SK-N-SH treated with all-trans-retinoic acid at 6 μM for 48 hours (cell line): ENCODE data around the gene IFI27L2.

Experiments used
- ATAC-seq: fragments of 200-7000 bp; cut with Tn5 transposase; 3 replicates; pipeline ENCODE4 v1.9.1; 2020; ENCODE audit warnings: mild to moderate bottlenecking, moderate library complexity
- ARNTL ChIP-seq: fragments of 450-650 bp; formaldehyde crosslinking; IDR thresholded peaks from 2 replicates; pipeline ENCODE4 v1.5.0; 2020; ENCODE audit warnings: low read depth, mild to moderate bottlenecking, moderate library complexity, borderline replicate concordance
- BACH2 ChIP-seq: fragments of 250-450 bp; sonication (Bioruptor Pico); IDR thresholded peaks from 2 replicates; pipeline ENCODE4 v1.9.0; 2021; ENCODE audit warnings: mild to moderate bottlenecking, borderline replicate concordance
- CREB5 ChIP-seq: fragments of 250-450 bp; sonication (Bioruptor Pico); IDR thresholded peaks from 2 replicates; pipeline ENCODE4 v1.5.1; 2020; ENCODE audit warnings: low read depth, mild to moderate bottlenecking, moderate library complexity
- CSDC2 ChIP-seq: fragments of 250-450 bp; sonication (Bioruptor Pico); IDR thresholded peaks from 2 replicates; pipeline ENCODE4 v1.5.0; 2020; ENCODE audit warnings: mild to moderate bottlenecking, moderate library complexity
- ESRRG ChIP-seq: fragments of 250-450 bp; sonication (Bioruptor Pico); IDR thresholded peaks from 2 replicates; pipeline ENCODE4 v1.6.1; 2021; ENCODE audit warnings: mild to moderate bottlenecking
- GLIS3 ChIP-seq: fragments of 250-450 bp; sonication (Bioruptor Pico); IDR thresholded peaks from 2 replicates; pipeline ENCODE4 v1.5.0; 2020; ENCODE audit warnings: mild to moderate bottlenecking, moderate library complexity
- ISL1 ChIP-seq: fragments of 250-450 bp; sonication (Bioruptor Pico); IDR thresholded peaks from 2 replicates; pipeline ENCODE4 v2.1.2; 2022; ENCODE audit warnings: mild to moderate bottlenecking, moderate library complexity
- OSR1 ChIP-seq: fragments of 250-450 bp; sonication (Bioruptor Pico); IDR thresholded peaks from 2 replicates; pipeline ENCODE4 v1.8.0; 2022; ENCODE audit warnings: moderate library complexity, mild to moderate bottlenecking, inconsistent platforms
- PATZ1 ChIP-seq: fragments of 250-450 bp; sonication (Bioruptor Pico); IDR thresholded peaks from 2 replicates; pipeline ENCODE4 v1.8.0; 2020; ENCODE audit warnings: mild to moderate bottlenecking, moderate library complexity, borderline replicate concordance
- POU6F1 ChIP-seq: fragments of 250-450 bp; sonication (Bioruptor Pico); IDR thresholded peaks from 2 replicates; pipeline ENCODE4 v1.8.0; 2021; ENCODE audit warnings: low read depth, mild to moderate bottlenecking, moderate library complexity, borderline replicate concordance
- PPARA ChIP-seq: fragments of 250-450 bp; sonication (Bioruptor Pico); IDR thresholded peaks from 2 replicates; pipeline ENCODE4 v1.5.0; 2020; ENCODE audit warnings: mild to moderate bottlenecking, borderline replicate concordance
- RARB ChIP-seq: fragments of 250-450 bp; sonication (Bioruptor Pico); IDR thresholded peaks from 2 replicates; pipeline ENCODE4 v1.8.0; 2021; ENCODE audit warnings: mild to moderate bottlenecking, moderate library complexity
- SNAI2 ChIP-seq: fragments of 250-450 bp; sonication (Bioruptor Pico); IDR thresholded peaks from 2 replicates; pipeline ENCODE4 v1.5.0; 2020; ENCODE audit warnings: mild to moderate bottlenecking, moderate library complexity
- TCF4 ChIP-seq: fragments of 250-450 bp; sonication (Bioruptor Pico); IDR thresholded peaks from 2 replicates; pipeline ENCODE4 v1.8.0; 2021; ENCODE audit warnings: mild to moderate bottlenecking, moderate library complexity, borderline replicate concordance
- TOX ChIP-seq: fragments of 250-450 bp; sonication (Bioruptor Pico); IDR thresholded peaks from 2 replicates; pipeline ENCODE4 v1.8.0; 2021; ENCODE audit warnings: mild to moderate bottlenecking, moderate library complexity, borderline replicate concordance
- TSHZ2 ChIP-seq: fragments of 250-450 bp; sonication (Bioruptor Pico); IDR thresholded peaks from 2 replicates; pipeline ENCODE4 v1.5.0; 2020; ENCODE audit warnings: mild to moderate bottlenecking, moderate library complexity
- ZC3H10 ChIP-seq: fragments of 250-450 bp; sonication (Bioruptor Pico); IDR thresholded peaks from 2 replicates; pipeline ENCODE4 v1.5.1; 2021; ENCODE audit warnings: mild to moderate bottlenecking, moderate library complexity
- ZFP3 ChIP-seq: fragments of 250-450 bp; sonication (Bioruptor Pico); IDR thresholded peaks from 2 replicates; pipeline ENCODE4 v1.5.0; 2020; ENCODE audit warnings: mild to moderate bottlenecking, moderate library complexity
- ZFP30 ChIP-seq: fragments of 450-650 bp; formaldehyde crosslinking; IDR thresholded peaks from 2 replicates; pipeline ENCODE4 v1.5.0; 2022; ENCODE audit warnings: mild to moderate bottlenecking, moderate library complexity
- ZNF565 ChIP-seq: fragments of 450-650 bp; formaldehyde crosslinking; conservative IDR thresholded peaks from 2 replicates; pipeline ENCODE4 v1.5.0; 2020; ENCODE audit warnings: low read depth, mild to moderate bottlenecking, moderate library complexity
- ZNF70 ChIP-seq: fragments of 450-650 bp; formaldehyde crosslinking; IDR thresholded peaks from 2 replicates; pipeline ENCODE4 v1.5.0; 2020; ENCODE audit warnings: mild to moderate bottlenecking, moderate library complexity
- ZNF8 ChIP-seq: fragments of 450-650 bp; formaldehyde crosslinking; IDR thresholded peaks from 2 replicates; pipeline ENCODE4 v1.5.0; 2020; ENCODE audit warnings: mild to moderate bottlenecking, moderate library complexity

The IFI27L2 gene

GRCh38 chr14:94123296-94123695 lies 6.1 kb downstream of the IFI27L2 start (continued):
- no peak for TF ChIP-seq BACH2 (CRISPR knock-in tag)
- TF ChIP-seq TSHZ2 (CRISPR knock-in tag): no peak
- no peak for TF ChIP-seq ZC3H10 (CRISPR knock-in tag)
- TF ChIP-seq PATZ1 (CRISPR knock-in tag): no peak
- TF ChIP-seq ZNF70 (CRISPR knock-in tag): no peak
- TF ChIP-seq TCF4 (CRISPR knock-in tag): no peak
- TF ChIP-seq TOX (CRISPR knock-in tag): no peak
- TF ChIP-seq ESRRG (CRISPR knock-in tag): no peak
- no peak for TF ChIP-seq CSDC2 (CRISPR knock-in tag)
- TF ChIP-seq RARB (CRISPR knock-in tag): no peak
- no peak for TF ChIP-seq ARNTL (CRISPR knock-in tag)
- no peak for TF ChIP-seq OSR1 (CRISPR knock-in tag)

GRCh38 chr14:94122438-94122837 lies 7.0 kb downstream of the IFI27L2 start:
- TF ChIP-seq PATZ1 (CRISPR knock-in tag) (no peak), ZNF70 (CRISPR knock-in tag) (no peak), ISL1 (CRISPR knock-in tag) (no peak), ZFP3 (no peak), RARB (CRISPR knock-in tag) (no peak), CSDC2 (CRISPR knock-in tag) (no peak), GLIS3 (CRISPR knock-in tag) (no peak), POU6F1 (CRISPR knock-in tag) (no peak), ARNTL (CRISPR knock-in tag) (no peak), TCF4 (CRISPR knock-in tag) (no peak), TSHZ2 (CRISPR knock-in tag) (no peak), ZFP30 (CRISPR knock-in tag) (no peak), CREB5 (CRISPR knock-in tag) (no peak), ESRRG (CRISPR knock-in tag) (no peak), PPARA (CRISPR knock-in tag) (no peak), ZNF8 (no peak), TOX (CRISPR knock-in tag) (no peak), ZNF565 (no peak), SNAI2 (no peak)

More at GRCh38 chr14:94122438-94122837, 7.0 kb downstream of the IFI27L2 start:
- no peak for ATAC-seq
